GM12874 (cell line): ENCODE measurements around the gene PFDN6.

Source experiments
- CTCF ChIP-seq: IDR thresholded peaks from 2 replicates; pipeline ENCODE4 v1.5.1; 2011; ENCODE audit warnings: low read depth, mild to moderate bottlenecking, control low read depth, low read length, moderate library complexity; ENCODE audit not compliant: insufficient read depth

Gene PFDN6

GRCh38 chr6:33249732-33250630, 39.4 kb upstream of the PFDN6 start:
- TF ChIP-seq CTCF, result no peak

GRCh38 chr6:33250731-33251130, 38.7 kb upstream of the PFDN6 start:
- no peak for TF ChIP-seq CTCF

- no peak for TF ChIP-seq CTCF
These were observed 37.9 kb upstream of the PFDN6 start for GRCh38 chr6:33251395-33252012.

- TF ChIP-seq CTCF, result no peak
These were observed 36.6 kb upstream of the PFDN6 start for GRCh38 chr6:33252759-33253158.

- TF ChIP-seq CTCF, result no peak
These were observed 34.8 kb upstream of the PFDN6 start for GRCh38 chr6:33254591-33254990.

- TF ChIP-seq CTCF, result no peak
These were observed 30.4 kb upstream of the PFDN6 start for GRCh38 chr6:33259032-33259431.

- no peak for TF ChIP-seq CTCF
These were observed 25.4 kb upstream of the PFDN6 start for GRCh38 chr6:33264015-33264414.
